NCI-H1436 treated with DMSO at 0.1 percent for 48 hours (cell line): ENCODE measurements around the gene SPNS3.

ENCODE experiments used
- DNase-seq: peaks from one replicate; lab custom pipeline; 2025; lab: John Stamatoyannopoulos, UW

Gene SPNS3

GRCh38 chr17:4490109-4490591, 56.4 kb downstream of the SPNS3 start:
- no peak for DNase-seq

- no peak for DNase-seq
These were observed 56.9 kb downstream of the SPNS3 start for GRCh38 chr17:4490637-4491061.

GRCh38 chr17:4492721-4493561, 59.2 kb downstream of the SPNS3 start:
- no peak for DNase-seq

DNA sequence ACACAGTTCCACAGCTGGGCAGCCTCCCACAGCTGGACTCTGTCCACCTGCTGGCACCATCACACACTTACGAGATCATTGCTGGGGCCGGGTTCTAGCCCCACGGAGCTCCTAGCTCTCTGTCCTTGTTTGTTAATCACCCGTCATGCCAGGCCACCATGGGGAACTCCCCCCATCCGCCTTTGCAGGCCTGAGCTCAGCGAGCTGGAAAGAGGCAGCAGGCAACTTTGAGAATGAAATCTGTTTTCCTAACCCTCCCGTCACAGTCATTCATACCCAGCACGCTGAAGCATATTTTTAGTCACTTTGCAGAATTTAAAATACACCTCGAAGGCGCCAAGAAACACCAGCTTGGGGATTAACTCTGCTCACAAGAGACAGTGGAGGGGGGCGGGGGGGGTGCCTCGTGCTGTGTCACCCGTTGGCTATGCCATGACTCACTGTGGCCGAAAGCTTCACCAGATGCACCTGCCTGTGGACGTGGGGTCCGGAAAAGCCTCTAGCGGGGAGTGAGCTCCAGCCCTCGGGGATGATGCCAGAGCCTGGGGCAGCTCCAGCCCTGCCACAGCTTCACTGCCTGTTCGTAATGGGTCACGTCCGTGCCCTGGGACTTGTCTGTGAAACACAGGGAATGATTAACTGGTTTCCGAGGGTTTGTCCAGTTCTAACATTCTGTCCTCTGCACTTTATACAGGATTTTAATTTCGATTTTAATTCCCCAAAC, 63.5 kb downstream of the SPNS3 start:
- DNase-seq: no peak

DNA sequence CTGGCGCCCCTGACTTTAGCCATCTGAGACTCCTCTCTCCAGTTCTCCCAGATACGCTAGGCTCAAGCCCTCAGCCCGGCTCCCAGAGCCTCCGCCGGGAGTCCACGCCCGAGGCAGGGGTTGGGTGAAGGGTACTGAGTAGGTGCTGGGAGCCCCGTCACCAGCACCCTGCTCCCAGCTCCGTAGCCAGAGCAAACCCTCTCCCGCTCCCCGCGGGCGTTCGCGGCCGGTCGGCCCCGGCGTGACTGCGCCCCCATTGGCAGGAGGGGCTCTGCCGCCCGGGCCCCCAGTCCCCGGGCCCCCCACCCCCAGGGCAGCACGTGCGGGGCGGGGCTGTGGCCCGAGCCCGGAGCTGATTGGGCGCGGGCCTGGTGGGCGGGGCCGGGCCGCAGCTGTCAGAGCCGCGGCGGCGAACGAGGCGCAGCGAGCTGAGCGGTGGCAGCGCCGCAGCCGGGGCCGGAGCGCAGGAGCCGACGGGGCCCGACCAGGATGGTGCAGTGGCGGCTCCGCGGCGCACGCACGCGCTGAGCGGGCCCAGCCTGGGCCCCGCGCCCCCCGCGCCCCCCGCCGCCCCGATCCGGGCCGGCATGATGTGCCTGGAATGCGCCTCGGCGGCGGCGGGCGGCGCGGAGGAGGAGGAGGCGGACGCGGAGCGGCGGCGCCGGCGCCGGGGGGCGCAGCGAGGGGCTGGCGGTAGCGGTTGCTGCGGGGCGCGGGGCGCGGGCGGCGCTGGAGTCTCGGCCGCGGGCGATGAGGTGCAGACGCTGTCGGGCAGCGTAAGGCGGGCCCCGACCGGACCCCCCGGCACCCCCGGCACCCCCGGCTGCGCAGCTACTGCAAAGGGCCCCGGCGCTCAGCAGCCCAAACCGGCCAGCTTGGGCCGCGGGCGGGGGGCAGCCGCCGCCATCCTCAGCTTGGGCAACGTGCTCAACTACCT, 65.0 kb downstream of the SPNS3 start, which contains the start of gene SPNS2:
Gene SPNS2 (plus strand): TSS at position 421 of the 937 bp plus-strand sequence. CDS start 167 bp downstream, at position 588.
- no peak for DNase-seq

DNA sequence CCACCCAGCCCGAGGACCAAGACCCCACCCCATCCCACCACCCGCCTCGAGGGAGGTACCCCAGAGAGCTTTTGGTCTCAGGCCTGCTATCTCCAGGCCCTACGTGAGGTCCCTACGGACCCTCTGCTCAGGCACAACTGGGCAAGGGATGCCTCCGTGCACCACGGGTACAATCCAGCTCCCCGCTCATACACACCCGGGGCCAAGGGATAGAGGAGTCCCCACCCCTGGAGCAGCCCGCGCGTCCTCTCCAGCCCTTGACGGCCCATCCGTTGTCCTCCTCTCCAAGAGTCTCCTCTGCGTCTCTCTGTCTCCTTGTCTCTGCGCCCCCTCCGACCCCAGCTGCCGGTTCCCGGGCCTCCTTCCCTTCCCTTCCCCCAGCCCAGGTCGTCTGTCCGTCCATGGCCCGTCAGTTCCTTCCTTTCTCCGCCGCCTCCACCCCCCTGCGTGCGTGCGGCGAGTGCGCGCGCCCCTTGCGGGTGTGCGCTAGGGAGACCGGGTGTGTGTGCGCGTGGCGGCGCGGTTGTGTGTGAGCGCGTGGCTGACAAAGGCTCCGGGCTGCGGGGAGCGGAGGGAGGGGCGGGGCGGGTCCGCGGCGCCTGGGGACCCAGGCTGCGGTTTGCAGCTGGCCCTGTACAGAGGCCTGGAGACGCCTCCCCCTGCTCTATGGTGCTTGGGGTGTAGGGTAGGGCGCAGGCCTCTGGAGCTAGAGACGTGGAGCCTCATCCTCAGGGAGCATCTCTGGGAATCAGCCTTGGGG, 65.9 kb downstream of the SPNS3 start:
- DNase-seq: no peak

DNA sequence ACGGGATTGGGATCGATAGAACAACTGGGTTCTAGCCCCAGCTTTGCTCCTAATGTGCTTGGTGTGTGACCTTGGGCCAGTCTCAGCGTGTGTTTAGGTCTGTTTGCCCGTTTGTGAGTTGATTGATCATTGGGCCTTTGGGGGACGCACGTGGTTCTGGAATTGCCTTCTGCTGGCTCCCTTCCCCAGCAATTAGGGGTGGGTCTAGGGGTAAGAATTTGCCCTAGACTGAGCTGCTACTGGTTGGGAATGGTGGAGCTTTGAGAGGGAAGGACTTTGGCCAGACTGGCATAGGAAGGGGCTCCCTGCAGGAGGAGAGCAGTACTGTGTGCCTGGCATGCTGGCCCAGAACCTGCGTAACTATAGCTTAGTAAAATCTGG, 66.4 kb downstream of the SPNS3 start:
- no peak for DNase-seq

- DNase-seq: no peak
These were observed 67.7 kb downstream of the SPNS3 start for GRCh38 chr17:4501295-4501949.

- DNase-seq: no peak
These were observed 68.9 kb downstream of the SPNS3 start for GRCh38 chr17:4502466-4503154.

DNA sequence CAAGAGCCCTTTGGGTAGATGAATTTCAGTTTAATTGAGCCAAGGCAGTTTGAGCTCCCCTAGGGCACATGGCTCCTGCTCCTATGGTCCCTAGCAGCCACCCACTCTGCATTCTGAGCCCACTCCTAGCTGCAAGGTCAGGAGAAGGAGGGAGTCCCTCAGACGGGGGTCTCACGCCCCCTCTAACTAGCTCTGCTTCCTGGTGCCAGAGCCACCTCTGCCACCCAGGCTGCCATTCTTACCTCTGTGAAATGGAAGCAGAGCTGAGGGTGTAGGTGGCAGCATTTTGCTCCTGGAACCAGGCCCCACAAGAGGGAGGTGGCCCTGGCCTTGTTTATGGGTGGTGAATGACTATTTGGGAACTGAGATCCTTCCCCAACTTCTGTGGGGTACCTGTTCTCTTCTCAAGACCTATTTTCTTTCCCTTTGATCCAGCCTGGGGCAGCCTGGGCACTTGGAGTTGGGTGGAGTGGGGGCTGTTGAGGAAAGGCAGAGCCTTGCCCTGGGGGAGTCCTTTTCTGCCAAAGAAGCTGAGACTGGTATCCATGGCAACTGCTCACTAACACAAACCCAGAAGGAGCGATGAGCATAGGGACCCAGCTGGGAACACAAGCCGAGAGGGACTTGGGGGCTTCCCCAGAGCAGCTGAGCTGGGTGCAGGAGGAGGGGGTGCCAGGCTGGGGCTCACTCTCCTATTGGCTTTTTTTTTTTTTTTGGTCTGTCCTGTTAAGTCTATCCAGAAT, 69.7 kb downstream of the SPNS3 start:
- no peak for DNase-seq

DNA sequence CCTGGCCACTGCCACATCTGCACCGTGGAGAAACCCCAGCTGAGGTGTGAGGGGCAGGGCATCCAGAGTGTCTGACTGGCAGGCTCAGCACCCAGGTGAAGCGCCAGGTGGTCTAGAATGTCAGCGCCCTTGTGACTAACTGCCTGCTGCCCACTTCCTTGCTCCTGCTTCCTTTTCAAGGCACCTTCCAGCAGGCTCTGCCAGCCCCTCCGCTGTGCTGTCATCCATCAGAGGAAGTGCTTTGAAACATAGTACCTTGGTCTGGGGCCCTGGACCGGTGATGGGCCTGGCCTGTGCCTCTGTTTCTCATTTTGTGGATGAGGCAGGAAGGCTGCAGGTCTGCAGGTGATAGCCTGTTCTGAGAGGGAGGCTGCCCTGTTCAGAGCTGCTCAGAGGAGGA, 70.4 kb downstream of the SPNS3 start:
- no peak for DNase-seq

DNA sequence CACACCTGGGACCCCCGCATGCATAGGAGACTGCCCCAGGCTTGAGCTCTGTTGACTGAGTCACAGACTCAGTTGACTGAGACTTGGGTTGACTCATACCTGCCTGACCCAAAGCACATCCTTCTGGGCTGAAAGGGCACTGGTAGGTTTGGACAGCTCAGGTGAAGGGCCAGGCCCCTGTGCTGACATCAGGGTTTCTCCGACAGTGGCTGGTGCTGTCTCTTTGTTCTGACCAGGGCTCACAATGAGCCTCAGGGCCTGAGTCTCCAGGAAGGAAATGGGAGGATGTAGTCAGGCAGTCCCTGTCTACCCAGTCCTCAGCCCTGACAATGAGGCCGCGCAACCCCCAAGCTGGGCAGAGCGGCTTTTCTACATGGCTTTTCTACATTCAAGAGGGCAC, 71.4 kb downstream of the SPNS3 start:
- DNase-seq: no peak

DNA sequence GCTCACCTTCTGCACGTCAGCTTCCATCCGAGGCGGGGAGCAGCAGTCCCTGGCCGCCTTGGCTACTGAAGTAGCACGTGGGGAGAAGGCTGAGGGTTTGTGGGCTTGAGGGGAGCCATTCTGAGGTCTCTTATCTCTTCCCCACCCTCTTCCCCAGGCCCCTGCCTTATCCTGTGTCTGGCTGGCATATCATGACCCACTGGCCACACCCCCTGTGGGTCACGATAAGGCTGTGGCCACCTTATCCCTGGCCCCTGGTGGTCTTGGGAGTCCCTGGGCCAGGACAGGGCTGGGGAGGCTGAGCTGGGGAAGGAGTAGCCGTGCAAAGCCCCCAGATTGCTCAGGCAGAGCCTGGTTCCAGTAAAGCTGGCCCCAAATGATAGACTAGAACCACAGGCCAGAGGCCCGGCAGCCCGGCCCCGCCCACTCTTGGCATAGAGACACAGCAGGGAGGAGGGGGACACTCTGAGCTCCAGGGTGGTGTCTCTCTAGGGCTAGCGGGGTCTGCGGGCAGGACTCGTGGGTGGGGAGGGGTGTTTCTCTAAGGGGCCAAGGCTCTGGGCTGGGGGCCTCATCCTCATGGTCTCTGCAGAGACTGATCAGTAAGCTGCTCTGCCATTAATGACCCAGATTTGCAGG, 72.6 kb downstream of the SPNS3 start:
- no peak for DNase-seq

- DNase-seq: no peak
These were observed 73.2 kb downstream of the SPNS3 start for GRCh38 chr17:4506892-4507291.

GRCh38 chr17:4507361-4508111, 73.8 kb downstream of the SPNS3 start:
- DNase-seq: no peak

- DNase-seq: no peak
These were observed 74.5 kb downstream of the SPNS3 start for GRCh38 chr17:4508207-4508606.

- DNase-seq: no peak
These were observed 75.7 kb downstream of the SPNS3 start for GRCh38 chr17:4509401-4509800.
